Parathyroid adenoma (tissue), 2 donors: ENCODE data around the gene CLPSL2.

Source experiments
- H2AFZ ChIP-seq: fragments of 300-600 bp; sonication (generic); one replicate; pipeline ENCODE4 v1.7.0; 2017; ENCODE audit warnings: antibody characterized with exemption, mild to moderate bottlenecking
- H3K27ac ChIP-seq: fragments of 300-600 bp; sonication (generic); one replicate; pipeline ENCODE4 v1.7.0; 2017
- H3K27me3 ChIP-seq: fragments of 300-600 bp; sonication (generic); one replicate; pipeline ENCODE4 v1.7.0; 2017; ENCODE audit warnings: low read length; ENCODE audit not compliant: control insufficient read depth, insufficient read depth
- H3K36me3 ChIP-seq: fragments of 300-600 bp; sonication (generic); one replicate; pipeline ENCODE4 v1.7.0; 2017; ENCODE audit warnings: low read length; ENCODE audit not compliant: control insufficient read depth, insufficient read depth
- H3K4me1 ChIP-seq: fragments of 300-600 bp; sonication (generic); one replicate; pipeline ENCODE4 v1.7.0; 2017; ENCODE audit warnings: control low read depth
- H3K4me2 ChIP-seq: fragments of 300-600 bp; sonication (generic); one replicate; pipeline ENCODE4 v1.7.0; 2017; ENCODE audit warnings: low read length
- H3K4me3 ChIP-seq: fragments of 300-600 bp; sonication (generic); one replicate; pipeline ENCODE4 v1.7.0; 2017; ENCODE audit warnings: low read depth, low read length
- H3K79me2 ChIP-seq: fragments of 300-600 bp; sonication (generic); one replicate; pipeline ENCODE4 v1.7.0; 2017; ENCODE audit warnings: control low read depth
- H3K9ac ChIP-seq: fragments of 300-600 bp; sonication (generic); one replicate; pipeline ENCODE4 v1.7.0; 2017; ENCODE audit warnings: mild to moderate bottlenecking
- H3K9me3 ChIP-seq: fragments of 300-600 bp; sonication (generic); one replicate; pipeline ENCODE4 v1.7.0; 2017; ENCODE audit warnings: low read length; ENCODE audit not compliant: control insufficient read depth
- CTCF ChIP-seq: fragments of 300-600 bp; sonication (generic); IDR thresholded peaks from one replicate; pipeline ENCODE4 v1.7.0; 2017; ENCODE audit warnings: antibody characterized with exemption, mild to moderate bottlenecking
- donor health status: primary hyperparathyroidism.

Gene CLPSL2

GRCh38 chr6:35810971-35811698 is 34.7 kb downstream of the CLPSL2 start:
- TF ChIP-seq CTCF, result no peak
- Histone ChIP-seq H3K27me3 (no peaks in the 10 kb centered on the region), H3K27ac (no peak overlapping the region), H3K4me1 (peaks cover 2% of the 10 kb centered on the region), H3K9me3 (no peaks in the 10 kb centered on the region), H3K36me3 (no peaks in the 10 kb centered on the region), H3K4me3 (no peak overlapping the region), H3K4me2 (no peak overlapping the region), H3K9ac (no peak overlapping the region), H2AFZ (no peak overlapping the region), H3K79me2 (no peaks in the 10 kb centered on the region)

- no peak overlapping the region for H3K9ac ChIP-seq
- no peaks in the 10 kb centered on the region for H3K9me3 ChIP-seq
- H3K4me2 ChIP-seq, result no peak overlapping the region
- no peak overlapping the region for H3K27ac ChIP-seq
- no peak overlapping the region for H2AFZ ChIP-seq
- H3K27me3 ChIP-seq, result no peaks in the 10 kb centered on the region
- H3K4me1 ChIP-seq, result peaks cover 2% of the 10 kb centered on the region
- no peaks in the 10 kb centered on the region for H3K36me3 ChIP-seq
- H3K4me3 ChIP-seq, result no peak overlapping the region
- H3K79me2 ChIP-seq, result no peaks in the 10 kb centered on the region
- TF ChIP-seq CTCF, result no peak
Measured at GRCh38 chr6:35811699-35811995, 35.2 kb downstream of the CLPSL2 start.

DNA sequence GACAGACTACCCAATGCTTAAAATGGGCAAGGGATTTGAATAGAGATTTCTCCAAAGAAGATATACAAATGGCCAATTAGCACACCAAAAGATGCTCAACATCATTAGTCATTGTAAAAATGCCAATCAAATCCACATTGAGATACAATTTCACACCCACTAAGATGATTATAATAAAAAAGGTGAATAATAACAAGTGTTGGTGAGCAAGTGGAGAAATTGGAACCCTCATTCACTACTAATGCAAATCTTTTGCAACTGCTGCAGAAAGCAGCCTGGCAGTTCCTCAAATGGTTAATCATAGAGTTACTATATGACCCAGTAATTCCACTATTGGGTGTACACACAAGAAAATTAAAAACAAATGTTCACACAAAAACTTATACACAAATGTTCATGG is 41.1 kb downstream of the CLPSL2 start:
- H3K36me3 ChIP-seq, result no peaks in the 10 kb centered on the region
- H3K9me3 ChIP-seq, result no peaks in the 10 kb centered on the region
- no peaks in the 10 kb centered on the region for H3K79me2 ChIP-seq
- no peak overlapping the region for H2AFZ ChIP-seq
- no peak overlapping the region for H3K4me3 ChIP-seq
- no peaks in the 10 kb centered on the region for H3K27me3 ChIP-seq
- H3K4me1 ChIP-seq, result no peaks in the 10 kb centered on the region
- H3K4me2 ChIP-seq, result no peak overlapping the region
- TF ChIP-seq CTCF, result no peak
- H3K9ac ChIP-seq, result no peak overlapping the region
- H3K27ac ChIP-seq, result no peak overlapping the region

DNA sequence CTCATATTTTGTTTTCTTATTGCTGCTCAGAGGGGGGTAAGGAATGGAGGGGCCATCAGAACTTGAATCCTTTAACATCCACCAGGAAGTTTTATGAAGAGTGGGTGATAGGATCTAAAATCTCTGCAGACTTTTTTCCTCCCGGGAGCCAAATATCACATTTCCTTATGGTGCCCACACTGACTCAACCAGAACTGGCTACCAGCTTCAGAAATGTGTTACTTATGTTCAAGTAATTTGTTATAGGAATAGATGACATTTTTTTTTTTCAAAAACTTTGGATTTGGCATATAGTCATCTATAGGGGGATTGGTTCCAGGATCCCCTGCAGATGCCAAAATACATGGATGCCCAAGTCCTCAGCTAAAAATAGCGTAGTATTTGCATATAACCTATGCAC is 47.2 kb downstream of the CLPSL2 start:
- no peak overlapping the region for H3K4me2 ChIP-seq
- no peaks in the 10 kb centered on the region for H3K36me3 ChIP-seq
- no peak for TF ChIP-seq CTCF
- H3K9me3 ChIP-seq, result no peaks in the 10 kb centered on the region
- H3K9ac ChIP-seq, result no peak overlapping the region
- no peak overlapping the region for H3K27ac ChIP-seq
- H3K79me2 ChIP-seq, result no peaks in the 10 kb centered on the region
- no peaks in the 10 kb centered on the region for H3K27me3 ChIP-seq
- H2AFZ ChIP-seq, result no peak overlapping the region
- H3K4me1 ChIP-seq, result no peaks in the 10 kb centered on the region
- no peak overlapping the region for H3K4me3 ChIP-seq

DNA sequence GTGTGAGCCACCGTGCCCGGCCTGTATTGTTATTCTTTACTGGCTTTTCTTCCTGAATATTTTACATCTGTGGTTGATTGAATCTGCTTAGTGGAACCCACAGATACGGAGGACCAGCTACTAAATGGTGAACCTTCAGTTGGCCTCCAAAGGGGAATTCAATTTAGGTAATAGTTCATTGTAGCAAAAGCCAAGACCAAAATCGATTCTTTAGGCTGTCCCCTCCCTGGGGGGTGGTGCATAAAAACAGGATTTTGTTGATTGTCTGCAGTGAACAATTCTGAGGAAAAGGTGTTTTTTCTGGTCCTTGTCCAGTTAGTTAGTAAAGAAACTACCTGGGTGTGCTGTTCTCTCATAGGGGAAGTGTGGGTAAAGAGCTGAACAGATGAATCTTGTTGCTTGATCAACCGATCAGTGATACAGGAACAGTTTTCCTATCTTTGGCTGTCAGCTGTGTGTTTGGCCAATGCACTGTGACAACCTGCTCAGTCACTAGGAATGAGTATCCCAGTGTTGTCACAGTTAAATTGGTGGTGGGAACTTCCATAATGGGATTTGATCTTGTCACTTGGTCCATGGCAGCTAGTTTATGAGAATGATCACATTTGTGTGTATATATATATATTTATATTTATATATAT is 48.3 kb downstream of the CLPSL2 start:
- H3K36me3 ChIP-seq, result no peaks in the 10 kb centered on the region
- no peak overlapping the region for H2AFZ ChIP-seq
- no peaks in the 10 kb centered on the region for H3K79me2 ChIP-seq
- no peaks in the 10 kb centered on the region for H3K27me3 ChIP-seq
- no peaks in the 10 kb centered on the region for H3K4me1 ChIP-seq
- H3K4me2 ChIP-seq, result no peak overlapping the region
- H3K27ac ChIP-seq, result no peak overlapping the region
- no peaks in the 10 kb centered on the region for H3K9me3 ChIP-seq
- H3K9ac ChIP-seq, result no peak overlapping the region
- no peak for TF ChIP-seq CTCF
- H3K4me3 ChIP-seq, result no peak overlapping the region
